HAP-1 (cell line): Measurements from ENCODE around the gene REEP1.

Experiments
- DNase-seq, 2 experiments: peaks; one replicate each; pipeline ENCODE4 v3.0.0-alpha.2; 2016 to 2020; ENCODE audit warnings: low spot score in 2 of 2
- H3K27me3 ChIP-seq: fragments of 250-450 bp; sonication (Bioruptor Pico); 2 replicates; pipeline ENCODE4 v1.5.1; 2020; ENCODE audit warnings: low read depth, mild to moderate bottlenecking, moderate library complexity
- H3K36me3 ChIP-seq: fragments of 250-450 bp; sonication (Bioruptor Pico); replicated peaks from 2 replicates; pipeline ENCODE4 v1.5.1; 2020; ENCODE audit warnings: mild to moderate bottlenecking
- H3K4me1 ChIP-seq: fragments of 250-450 bp; sonication (Bioruptor Pico); 2 replicates; pipeline ENCODE4 v1.5.1; 2020; ENCODE audit warnings: mild to moderate bottlenecking
- H3K4me3 ChIP-seq: fragments of 250-450 bp; sonication (Bioruptor Pico); 2 replicates; pipeline ENCODE4 v1.5.1; 2020; ENCODE audit warnings: mild to moderate bottlenecking, moderate library complexity
- H3K9me3 ChIP-seq: fragments of 250-450 bp; sonication (Bioruptor Pico); 2 replicates; pipeline ENCODE4 v1.5.1; 2020; ENCODE audit warnings: mild to moderate bottlenecking, moderate library complexity
- in situ Hi-C: fragments of 300-500 bp; cut with MboI; formaldehyde crosslinking; loops from 3 replicates; pipeline ENCODE4 v1.14.3; 2020; ENCODE audit warnings: low sequenced_read_pairs, inconsistent platforms, mixed read lengths

Gene REEP1

GRCh38 chr2:86295066-86295465, 42.4 kb downstream of the REEP1 start:
- Histone ChIP-seq H3K4me3 (no peak overlapping the region), H3K27me3 (no peaks in the 10 kb centered on the region), H3K9me3 (no peaks in the 10 kb centered on the region), H3K4me1 (no peaks in the 10 kb centered on the region), H3K36me3 (no peaks in the 10 kb centered on the region)
- DNase-seq: no peak
- in situ Hi-C loops: no loop called here

GRCh38 chr2:86293612-86294011, 43.8 kb downstream of the REEP1 start:
- Histone ChIP-seq H3K9me3 (no peaks in the 10 kb centered on the region), H3K4me1 (no peaks in the 10 kb centered on the region), H3K4me3 (no peak overlapping the region), H3K36me3 (no peaks in the 10 kb centered on the region), H3K27me3 (no peaks in the 10 kb centered on the region)
- in situ Hi-C loops: no loop called here
- no peak for DNase-seq

DNA sequence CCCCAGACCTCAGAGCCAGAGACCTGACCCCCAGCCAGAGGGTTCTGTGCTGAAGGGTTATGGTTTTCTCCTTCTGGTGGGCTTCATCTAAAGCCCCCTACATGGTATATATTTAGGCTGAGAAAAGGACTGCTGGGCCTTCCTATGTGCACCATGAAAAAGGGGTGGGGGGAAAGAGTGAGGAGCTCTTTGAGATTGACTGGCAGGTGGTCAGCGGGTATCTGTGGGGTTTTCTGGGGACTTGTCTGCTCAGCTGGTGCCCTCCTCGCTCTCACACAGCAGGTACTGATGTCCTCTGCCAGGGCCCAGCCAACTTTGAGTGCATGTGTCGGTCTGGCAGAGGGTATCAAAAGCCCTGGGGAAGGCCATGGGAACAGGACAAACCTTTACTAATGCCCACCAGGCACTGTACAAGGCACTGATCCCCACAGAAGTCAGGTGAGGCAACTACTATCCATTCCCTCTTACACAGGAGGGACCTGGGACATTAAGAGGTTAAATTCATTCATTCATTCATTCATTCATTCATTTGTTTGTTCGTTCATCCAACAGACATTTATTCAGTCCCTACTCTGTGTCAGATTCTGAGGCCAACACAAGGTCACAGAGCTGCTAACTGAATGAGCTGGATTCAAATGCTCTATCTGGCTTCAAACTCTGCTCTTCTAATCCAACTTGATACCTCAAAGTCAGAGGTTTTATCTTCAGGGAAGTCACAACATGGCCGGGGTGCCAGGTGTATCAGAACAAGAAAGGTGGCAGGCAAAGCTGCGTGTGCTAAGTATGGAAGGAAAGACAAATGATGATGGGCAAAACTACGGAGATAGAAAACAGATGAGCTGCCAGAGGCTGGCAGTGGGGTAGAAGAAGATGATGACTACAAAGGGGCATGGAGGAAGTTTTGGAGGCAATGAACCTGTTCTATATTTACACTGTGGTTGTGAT, 44.6 kb downstream of the REEP1 start:
- Histone ChIP-seq H3K4me1 (no peaks in the 10 kb centered on the region), H3K4me3 (no peak overlapping the region), H3K9me3 (no peaks in the 10 kb centered on the region), H3K36me3 (no peaks in the 10 kb centered on the region), H3K27me3 (no peaks in the 10 kb centered on the region)
- no peak for DNase-seq
- in situ Hi-C loops: no loop called here

DNA sequence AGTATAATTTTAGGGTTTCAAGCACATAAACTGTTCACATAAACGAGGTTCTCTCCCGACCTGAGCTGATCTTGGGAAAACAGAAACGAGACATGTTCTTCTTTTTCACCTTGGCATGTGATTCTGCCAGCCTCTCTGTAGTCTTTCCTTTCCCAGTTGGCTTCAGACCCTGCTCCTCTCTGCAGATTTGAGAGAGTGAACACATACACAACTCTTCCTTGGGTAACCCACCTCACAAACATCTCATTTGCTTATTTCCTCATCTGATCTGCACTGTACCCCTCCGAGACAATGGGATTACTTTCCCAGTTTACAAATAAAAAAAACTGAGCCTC, 46.1 kb downstream of the REEP1 start:
- Histone ChIP-seq H3K4me3 (no peak overlapping the region), H3K36me3 (no peaks in the 10 kb centered on the region), H3K27me3 (no peaks in the 10 kb centered on the region), H3K4me1 (no peaks in the 10 kb centered on the region), H3K9me3 (no peaks in the 10 kb centered on the region)
- DNase-seq: no peak
- in situ Hi-C loops: no loop called here

DNA sequence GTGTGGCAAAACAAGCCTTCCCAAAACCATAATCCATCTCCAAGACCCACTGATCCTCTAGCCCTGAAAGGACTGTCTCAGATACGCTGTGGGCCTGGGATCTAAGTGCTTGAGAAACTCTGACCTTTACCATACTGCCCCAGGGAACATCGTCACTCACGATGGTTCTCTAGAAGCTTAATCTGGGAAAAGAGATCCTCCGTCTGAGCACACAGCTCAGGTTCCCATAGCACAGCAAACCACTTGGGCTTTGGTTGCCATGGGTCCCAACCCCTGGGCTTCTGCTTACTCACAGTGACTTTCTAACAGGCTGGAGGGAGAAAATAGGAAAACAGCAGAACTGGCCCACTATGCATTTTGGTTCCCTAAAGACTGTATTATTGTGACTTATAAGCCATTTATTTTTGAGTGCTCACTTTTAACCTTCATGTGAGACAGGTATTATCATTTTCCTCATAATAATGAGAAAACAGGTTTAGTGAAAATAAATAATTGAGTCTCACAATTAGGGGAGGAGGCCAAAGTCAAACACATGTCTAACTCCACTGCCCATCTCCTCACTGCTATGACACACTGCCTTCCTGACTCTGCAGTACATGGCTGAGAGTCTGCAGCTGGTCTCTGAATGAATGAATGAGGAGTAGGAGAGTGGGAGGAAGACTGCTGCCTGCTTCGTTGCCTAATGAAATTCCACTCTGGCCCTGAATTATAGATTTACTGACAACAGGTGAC, 46.7 kb downstream of the REEP1 start:
- DNase-seq: no peak
- no peaks in the 10 kb centered on the region for H3K36me3 ChIP-seq

DNA sequence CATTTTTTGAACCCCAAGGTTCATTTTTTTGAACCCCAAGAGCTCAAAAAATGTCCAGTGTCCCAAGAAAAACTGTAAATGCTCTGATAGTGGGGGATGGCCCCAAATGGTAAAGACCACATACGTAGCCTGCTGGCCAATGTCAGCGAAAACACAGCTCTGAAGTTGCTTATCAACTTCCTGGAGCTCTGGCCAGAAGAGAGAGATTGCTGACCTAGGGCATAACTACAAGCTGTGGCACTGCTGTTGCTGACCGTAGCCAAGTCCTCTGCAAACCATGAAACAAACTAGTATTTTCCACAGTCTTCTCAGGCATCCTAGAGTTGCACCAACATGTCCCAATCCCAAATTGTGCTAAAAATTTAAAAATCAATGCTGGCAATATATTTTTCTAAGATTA, 50.9 kb downstream of the REEP1 start:
- no peak overlapping the region for H3K4me3 ChIP-seq
- no peaks in the 10 kb centered on the region for H3K9me3 ChIP-seq
- no peaks in the 10 kb centered on the region for H3K36me3 ChIP-seq
- H3K4me1 ChIP-seq: peaks cover 8% of the 10 kb centered on the region
- in situ Hi-C loops: no loop called here
- no peaks in the 10 kb centered on the region for H3K27me3 ChIP-seq
- DNase-seq: no peak

More for the DNA sequence above, 46.7 kb downstream of the REEP1 start:
- no peaks in the 10 kb centered on the region for H3K9me3 ChIP-seq
- H3K4me1 ChIP-seq: no peaks in the 10 kb centered on the region
- no peak overlapping the region for H3K4me3 ChIP-seq
- H3K27me3 ChIP-seq: no peaks in the 10 kb centered on the region
- in situ Hi-C loops: no loop called here

GRCh38 chr2:86285981-86286380, 51.4 kb downstream of the REEP1 start:
- in situ Hi-C loops: no loop called here
- no peaks in the 10 kb centered on the region for H3K9me3 ChIP-seq
- H3K36me3 ChIP-seq: no peaks in the 10 kb centered on the region
- no peaks in the 10 kb centered on the region for H3K27me3 ChIP-seq
- peaks cover 8% of the 10 kb centered on the region for H3K4me1 ChIP-seq
- no peak overlapping the region for H3K4me3 ChIP-seq
- DNase-seq: no peak

DNA sequence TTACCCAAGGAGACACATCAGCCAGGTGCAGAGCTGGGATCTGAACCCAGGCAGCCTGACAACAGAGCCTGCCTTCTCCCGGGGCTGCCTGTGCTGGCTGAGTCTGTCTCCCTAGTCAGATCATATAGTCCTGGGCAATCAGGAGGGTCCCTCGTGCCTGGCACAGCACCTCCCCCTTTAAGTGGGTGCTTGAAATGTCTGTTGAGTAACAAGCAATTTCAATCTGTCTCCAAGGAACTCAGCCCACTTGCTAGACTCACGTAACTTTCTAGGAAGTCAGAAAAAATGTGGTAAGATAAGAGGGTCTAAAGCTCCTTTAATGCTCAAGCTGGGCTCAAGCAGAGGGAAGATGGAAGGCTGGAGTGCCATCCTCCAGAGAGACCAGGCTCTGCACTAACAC, 51.9 kb downstream of the REEP1 start:
- no peak for DNase-seq
- in situ Hi-C loops: no loop called here
- no peaks in the 10 kb centered on the region for H3K36me3 ChIP-seq

GRCh38 chr2:86284987-86285386, 52.4 kb downstream of the REEP1 start:
- no peaks in the 10 kb centered on the region for H3K9me3 ChIP-seq
- no peak overlapping the region for H3K4me3 ChIP-seq
- in situ Hi-C loops: no loop called here
- no peaks in the 10 kb centered on the region for H3K27me3 ChIP-seq
- peaks cover 8% of the 10 kb centered on the region for H3K4me1 ChIP-seq
- no peaks in the 10 kb centered on the region for H3K36me3 ChIP-seq
- peak; percentile 53 to 76 for DNase-seq

More for the DNA sequence above, 51.9 kb downstream of the REEP1 start:
- no peaks in the 10 kb centered on the region for H3K9me3 ChIP-seq
- H3K4me1 ChIP-seq: peaks cover 8% of the 10 kb centered on the region
- H3K27me3 ChIP-seq: no peaks in the 10 kb centered on the region
- no peak overlapping the region for H3K4me3 ChIP-seq

GRCh38 chr2:86284401-86284841, 53.0 kb downstream of the REEP1 start:
- H3K27me3 ChIP-seq: no peaks in the 10 kb centered on the region
- no peaks in the 10 kb centered on the region for H3K9me3 ChIP-seq
- no peaks in the 10 kb centered on the region for H3K36me3 ChIP-seq
- in situ Hi-C loops: no loop called here
- H3K4me1 ChIP-seq: peaks cover 8% of the 10 kb centered on the region
- no peak for DNase-seq
- no peak overlapping the region for H3K4me3 ChIP-seq

DNA sequence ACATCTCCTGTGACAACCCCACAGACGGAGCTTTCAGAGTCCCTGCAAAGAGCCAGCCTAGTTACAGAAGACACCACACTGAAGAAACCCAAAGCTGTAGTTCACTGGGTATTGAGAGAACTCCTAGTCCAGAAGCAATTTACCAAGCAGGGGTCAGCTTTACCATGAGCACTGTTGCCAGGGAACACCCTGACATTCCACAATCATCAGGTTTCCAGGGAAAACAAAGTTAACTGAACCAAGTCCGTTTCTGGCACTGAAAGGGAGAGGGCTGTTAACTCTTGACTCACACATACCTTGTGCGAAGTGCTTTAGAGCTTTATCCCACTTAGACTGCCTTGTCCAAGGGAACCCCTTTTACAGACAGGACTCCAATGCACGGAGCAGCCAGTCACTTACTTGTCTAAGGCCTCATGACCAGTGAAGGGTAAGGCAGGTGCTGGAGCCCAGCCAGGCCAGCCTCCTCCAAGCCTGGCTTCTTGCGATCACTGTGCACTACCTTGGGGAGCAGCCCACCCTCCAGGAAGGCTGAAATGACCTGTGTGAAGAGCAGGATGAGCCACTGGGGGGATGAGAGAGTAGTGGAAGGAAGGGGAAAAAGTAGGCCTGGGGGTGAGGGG, 53.9 kb downstream of the REEP1 start:
- H3K4me3 ChIP-seq: no peak overlapping the region
- H3K4me1 ChIP-seq: peaks cover 8% of the 10 kb centered on the region
- no peaks in the 10 kb centered on the region for H3K9me3 ChIP-seq
- H3K27me3 ChIP-seq: no peaks in the 10 kb centered on the region
- no peak for DNase-seq
- in situ Hi-C loops: no loop called here
- H3K36me3 ChIP-seq: no peaks in the 10 kb centered on the region

GRCh38 chr2:86281066-86281700, 56.2 kb downstream of the REEP1 start:
- Histone ChIP-seq H3K4me1 (peaks cover 8% of the 10 kb centered on the region), H3K27me3 (no peaks in the 10 kb centered on the region)
- in situ Hi-C loops: no loop called here

DNA sequence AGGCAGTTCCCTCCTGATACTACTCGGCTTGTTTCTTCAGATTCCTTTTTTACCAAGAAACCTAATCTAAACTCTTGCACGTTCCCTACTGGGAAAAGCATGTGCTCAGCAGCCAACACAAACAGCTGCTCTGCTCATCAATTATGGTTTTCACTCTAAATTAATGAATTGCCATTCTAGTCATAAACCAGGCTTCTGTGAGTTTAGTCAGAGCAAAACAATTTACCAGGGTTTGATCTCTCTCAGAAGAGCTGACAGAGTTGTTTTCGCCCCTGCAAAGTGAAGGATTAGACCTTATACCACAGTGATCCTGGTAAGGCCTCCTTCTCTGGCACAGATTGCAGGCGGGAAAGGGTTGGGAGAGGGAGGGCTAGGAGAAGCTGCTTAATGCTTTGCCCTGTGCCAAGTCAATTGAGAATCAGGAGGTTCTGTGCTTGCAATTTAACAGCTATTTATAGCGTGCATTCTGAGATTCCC, 57.2 kb downstream of the REEP1 start:
- H3K9me3 ChIP-seq: no peaks in the 10 kb centered on the region
- no peaks in the 10 kb centered on the region for H3K36me3 ChIP-seq
- in situ Hi-C loops: no loop called here
- DNase-seq: no peak
- peaks cover 8% of the 10 kb centered on the region for H3K4me1 ChIP-seq
- no peaks in the 10 kb centered on the region for H3K27me3 ChIP-seq
- H3K4me3 ChIP-seq: no peak overlapping the region

More at GRCh38 chr2:86281066-86281700, 56.2 kb downstream of the REEP1 start:
- Histone ChIP-seq H3K9me3 (no peaks in the 10 kb centered on the region), H3K36me3 (no peaks in the 10 kb centered on the region), H3K4me3 (no peak overlapping the region)
- DNase-seq: no peak
